GM10847 (cell line): Measurements from ENCODE around the gene MMP27.

Source experiments
- POLR2A ChIP-seq: IDR thresholded peaks from 2 replicates; pipeline ENCODE4 v1.6.1; 2011; ENCODE audit not compliant: insufficient read length; ENCODE audit errors: extremely low read depth

MMP27 gene

GRCh38 chr11:102656528-102656927 lies 49.0 kb downstream of the MMP27 start:
- TF ChIP-seq POLR2A = no peak

DNA sequence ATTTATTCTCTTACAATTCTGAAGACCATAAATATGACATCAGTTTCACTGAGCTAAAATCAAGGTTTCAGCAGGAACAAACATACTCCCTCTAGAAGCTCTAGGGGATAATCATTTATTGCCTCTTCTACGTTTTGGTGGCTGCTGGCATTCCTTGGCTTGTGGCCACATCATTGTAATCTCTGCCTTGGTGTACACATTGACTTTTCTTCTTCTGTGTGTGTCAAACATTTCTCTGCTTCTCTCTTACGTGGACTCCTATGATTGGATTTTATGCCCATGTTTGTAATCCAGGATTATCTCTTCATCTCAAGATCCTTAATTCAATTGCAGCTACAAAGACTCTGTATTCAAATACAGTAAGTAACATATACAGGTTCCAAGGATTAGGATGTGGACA lies 50.0 kb downstream of the MMP27 start:
- TF ChIP-seq POLR2A = no peak

DNA sequence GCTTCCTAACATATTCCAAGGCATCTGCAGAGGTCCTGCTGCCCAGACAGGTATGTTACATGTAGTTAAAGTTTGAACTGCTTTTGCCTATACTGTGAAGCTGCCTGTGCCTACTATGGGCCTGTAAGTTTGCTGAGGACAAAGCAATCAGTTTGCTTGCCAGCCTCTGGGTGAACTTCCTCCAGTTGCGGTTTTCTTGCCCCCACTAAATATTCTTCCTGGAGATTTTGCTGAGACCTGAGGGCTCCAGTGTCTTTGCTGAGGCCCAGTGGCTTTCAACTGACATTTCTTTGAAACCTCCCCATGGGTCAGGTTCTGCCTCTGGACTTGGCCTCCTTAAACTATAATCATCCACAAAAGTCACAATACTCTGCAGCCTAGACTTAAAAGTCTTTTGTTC lies 50.8 kb downstream of the MMP27 start:
- TF ChIP-seq POLR2A = no peak

DNA sequence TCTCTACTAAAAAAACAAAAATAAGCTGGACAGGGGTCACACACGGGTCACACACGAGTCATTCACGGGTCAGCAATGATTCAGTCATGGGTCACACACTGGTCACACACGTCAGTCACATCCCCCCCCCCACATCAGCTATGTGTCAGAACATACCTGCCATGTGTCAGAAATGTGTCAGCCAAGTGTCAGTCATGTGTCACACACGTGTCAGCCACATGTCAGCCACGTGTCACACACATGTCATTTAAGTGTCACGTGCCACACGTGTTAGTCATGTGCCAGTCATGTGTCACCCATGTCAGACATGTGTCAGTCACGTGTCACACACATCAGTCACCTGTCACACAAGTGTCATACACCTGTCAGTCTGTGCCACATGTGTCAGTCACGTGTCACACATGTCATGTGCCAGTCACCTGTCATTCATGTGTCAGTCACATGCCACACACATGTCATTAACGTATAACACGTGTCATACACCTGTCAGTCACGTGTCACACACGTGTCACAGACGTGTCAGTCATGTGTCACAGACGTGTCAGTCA lies 51.8 kb downstream of the MMP27 start:
- no peak for TF ChIP-seq POLR2A

DNA sequence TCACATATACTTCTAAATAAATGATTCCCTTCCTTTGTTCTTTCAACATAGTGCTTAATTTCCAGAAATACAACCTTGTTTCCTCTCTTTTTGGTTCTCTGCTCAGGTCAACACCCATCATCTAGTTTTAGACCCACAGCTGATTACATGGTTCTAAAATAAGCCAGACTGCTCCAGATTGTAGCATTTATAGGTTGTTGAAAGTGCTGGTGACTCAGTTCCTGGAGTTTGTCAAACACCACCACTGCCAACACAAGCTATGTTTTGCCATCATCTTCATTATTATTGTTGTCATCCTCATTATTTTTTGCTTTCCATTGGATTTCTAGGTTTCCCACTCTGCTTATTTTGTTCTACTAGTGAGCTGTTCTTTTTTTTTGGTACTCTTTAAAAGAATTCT lies 58.1 kb downstream of the MMP27 start:
- no peak for TF ChIP-seq POLR2A

DNA sequence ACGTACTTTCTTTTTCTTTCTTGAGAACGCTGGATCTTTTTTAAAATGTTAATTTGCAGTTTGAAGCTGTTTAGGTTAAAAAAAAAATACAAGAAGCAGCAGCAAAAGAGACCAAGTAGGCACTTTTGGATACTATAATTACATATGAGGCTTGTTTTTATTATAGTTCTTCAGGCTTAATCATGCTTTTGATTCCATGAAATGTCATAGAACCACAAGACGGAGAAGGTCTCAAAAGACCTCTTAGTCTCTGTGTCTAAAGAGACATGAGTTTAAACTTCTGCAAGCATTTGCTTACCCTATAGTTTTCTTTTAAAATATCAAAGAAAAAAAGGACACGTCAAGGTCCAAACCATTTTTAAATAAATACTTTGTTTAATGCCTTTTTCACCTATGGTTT lies 61.6 kb downstream of the MMP27 start:
- TF ChIP-seq POLR2A = no peak
